Pancreas (tissue), 10 donors: Measurements from ENCODE around the gene LRRC4. TPM values are rescaled to one million over a fixed set of nuclear protein-coding genes. Genes with fewer than 3 reads are reported as not detected.

Experiments used
- ATAC-seq, 4 donors: fragments of 200-7000 bp; cut with Tn5 transposase; one replicate each; pipeline versions ENCODE4 v1.8.0 to v1.9.1; 2020; ENCODE audit warnings: mild to moderate bottlenecking in 4 of 4, moderate library complexity in 4 of 4
- DNase-seq, 6 donors: peaks; one replicate each; pipeline ENCODE4 v3.0.0-alpha.2; 2020
- FAIRE-seq: peaks from 2 replicates; lab custom pipeline; 2012; peaks lifted over from hg19 to GRCh38; lab: Jason Lieb, UNC
- H3K27ac ChIP-seq, 4 donors: fragments of 200-600 bp; sonication (generic); 1 replicate in 3 of 4; 2 replicates in 1 of 4; pipeline versions ENCODE4 v1.5.0 to v1.8.0; 2020
- H3K27me3 ChIP-seq, 4 donors: fragments of 200-600 bp; one replicate each; pipeline ENCODE4 v1.8.0; 2021
- H3K36me3 ChIP-seq, 3 donors: fragments of 200-600 bp; sonication (generic) in 1 of 3; one replicate each; pipeline versions ENCODE4 v1.5.0 to v1.8.0; 2020 to 2021
- H3K4me1 ChIP-seq, 3 donors: fragments of 200-600 bp; one replicate each; pipeline ENCODE4 v1.8.0; 2021
- H3K4me3 ChIP-seq, 4 donors: fragments of 200-600 bp; sonication (generic) in 2 of 4; one replicate each; pipeline versions ENCODE4 v1.5.0 to v1.8.0; 2020 to 2021
- H3K9me3 ChIP-seq, 4 donors: fragments of 200-600 bp; one replicate each; pipeline ENCODE4 v1.8.0; 2021
- WGBS, 2 donors: extraction: QIAGEN DNeasy Blood & Tissue Kit; methylation state at CpG; one replicate each; pipeline ENCODE4 v1.1.7; 2013; 5-methylcytosine and 5-hydroxymethylcytosine counted together
- intact Hi-C, 3 donors: fragments of 100-400 bp; cut with DNase I; formaldehyde crosslinking; loops; one replicate each; pipeline versions ENCODE4 v1.11.1 to v1.14.2; 2022
- polyA plus RNA-seq, 2 donors: library from polyadenylated mRNA; stranded (reverse); fragments of 200-250 nt; gene quantifications; one replicate each; pipeline ENCODE4 v1.2.3, GENCODE V29; 2013
- total RNA-seq, 6 donors: library from RNA; stranded (reverse); fragmentation: NEBNext Ultra II Directional in 4 of 6; extraction: Animal tissue kit (Norgen Biotek cat#: 25700) in 4 of 6; gene quantifications; one replicate each; pipeline versions ENCODE4 v1.2.1 to v1.2.4, GENCODE V29; 2021 to 2023
- TF ChIP-seq, protein P1 (sequence below), 4 donors: fragments of 200-600 bp; sonication (generic) in 3 of 4; IDR thresholded peaks; one replicate each; pipeline versions ENCODE4 v1.5.0 to v1.8.0; 2021; ENCODE audit warnings: antibody characterized with exemption in 4 of 4
- donor health status: healthy with polysubstance abuse.
- donor health status: DM: no; HTN: no; CAD: no; lungs with moderate emphysema.
- donor health status: DM: no; HTN: no; CAD: no.
- donor health status: control.
- donor health status: control.
- donor health status: Bipolar disorder and iron deficiency.
- donor health status: DM: yes; HTN: yes; CAD: no.
- donor health status: DM: no; HTN: no; CAD: no.
- donor health status: DM: no; HTN: no; CAD: no.
- donor health status: DM: yes; HTN: yes; CAD: no.

The LRRC4 gene
- total and polyA plus RNA-seq, 8 donors, result 0.42 to 2.4 (median 0.84) TPM

DNA sequence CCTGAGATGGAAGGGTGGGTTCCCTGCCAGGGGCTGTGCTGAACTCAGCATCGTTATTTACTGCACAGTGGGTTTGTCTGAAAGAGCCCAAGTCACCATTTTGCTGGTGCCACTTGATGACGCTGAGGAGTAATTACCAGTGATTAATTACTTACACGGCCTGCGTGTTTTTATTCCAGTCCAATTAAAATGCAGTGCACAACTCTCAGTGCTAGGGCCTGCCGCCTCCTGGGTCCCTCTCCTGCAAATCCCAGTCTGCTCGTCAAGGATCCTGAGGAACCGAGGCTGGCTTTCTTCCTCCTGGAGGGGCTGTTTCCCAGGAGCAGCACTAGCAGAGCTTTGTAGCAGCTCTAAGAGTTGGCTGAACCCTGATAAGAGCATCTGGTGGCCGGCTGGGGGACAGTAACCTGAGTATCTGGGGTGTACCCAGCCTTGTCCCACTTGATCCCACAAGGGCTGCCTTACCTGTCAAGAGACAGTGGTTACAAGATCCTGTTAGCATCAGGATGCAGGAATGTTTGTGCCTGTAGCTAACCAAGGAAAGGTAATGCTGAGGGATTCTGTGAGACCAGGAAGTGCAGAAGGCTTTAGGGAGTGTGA, 45.1 kb upstream of the LRRC4 start:
- Histone ChIP-seq H3K27ac (no peak overlapping the region), H3K27me3 (no peaks in the 10 kb centered on the region), H3K4me3 (no peak overlapping the region), H3K4me1 (no peaks in the 10 kb centered on the region), H3K36me3 (peaks cover 0 to 22% (median 1%) of the 10 kb centered on the region in 3 donors), H3K9me3 (no peaks in the 10 kb centered on the region)
- TF ChIP-seq, protein P1, sequence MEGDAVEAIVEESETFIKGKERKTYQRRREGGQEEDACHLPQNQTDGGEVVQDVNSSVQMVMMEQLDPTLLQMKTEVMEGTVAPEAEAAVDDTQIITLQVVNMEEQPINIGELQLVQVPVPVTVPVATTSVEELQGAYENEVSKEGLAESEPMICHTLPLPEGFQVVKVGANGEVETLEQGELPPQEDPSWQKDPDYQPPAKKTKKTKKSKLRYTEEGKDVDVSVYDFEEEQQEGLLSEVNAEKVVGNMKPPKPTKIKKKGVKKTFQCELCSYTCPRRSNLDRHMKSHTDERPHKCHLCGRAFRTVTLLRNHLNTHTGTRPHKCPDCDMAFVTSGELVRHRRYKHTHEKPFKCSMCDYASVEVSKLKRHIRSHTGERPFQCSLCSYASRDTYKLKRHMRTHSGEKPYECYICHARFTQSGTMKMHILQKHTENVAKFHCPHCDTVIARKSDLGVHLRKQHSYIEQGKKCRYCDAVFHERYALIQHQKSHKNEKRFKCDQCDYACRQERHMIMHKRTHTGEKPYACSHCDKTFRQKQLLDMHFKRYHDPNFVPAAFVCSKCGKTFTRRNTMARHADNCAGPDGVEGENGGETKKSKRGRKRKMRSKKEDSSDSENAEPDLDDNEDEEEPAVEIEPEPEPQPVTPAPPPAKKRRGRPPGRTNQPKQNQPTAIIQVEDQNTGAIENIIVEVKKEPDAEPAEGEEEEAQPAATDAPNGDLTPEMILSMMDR (IDR thresholded peaks at IDR 0.05), result no peak
- no peak for ATAC-seq
- no peak for DNase-seq
- intact Hi-C loops, result no loop called here
- FAIRE-seq, result no peak
- WGBS, 2 donors, result 87% methylated on average over 8 of the region's 8 CpGs

DNA sequence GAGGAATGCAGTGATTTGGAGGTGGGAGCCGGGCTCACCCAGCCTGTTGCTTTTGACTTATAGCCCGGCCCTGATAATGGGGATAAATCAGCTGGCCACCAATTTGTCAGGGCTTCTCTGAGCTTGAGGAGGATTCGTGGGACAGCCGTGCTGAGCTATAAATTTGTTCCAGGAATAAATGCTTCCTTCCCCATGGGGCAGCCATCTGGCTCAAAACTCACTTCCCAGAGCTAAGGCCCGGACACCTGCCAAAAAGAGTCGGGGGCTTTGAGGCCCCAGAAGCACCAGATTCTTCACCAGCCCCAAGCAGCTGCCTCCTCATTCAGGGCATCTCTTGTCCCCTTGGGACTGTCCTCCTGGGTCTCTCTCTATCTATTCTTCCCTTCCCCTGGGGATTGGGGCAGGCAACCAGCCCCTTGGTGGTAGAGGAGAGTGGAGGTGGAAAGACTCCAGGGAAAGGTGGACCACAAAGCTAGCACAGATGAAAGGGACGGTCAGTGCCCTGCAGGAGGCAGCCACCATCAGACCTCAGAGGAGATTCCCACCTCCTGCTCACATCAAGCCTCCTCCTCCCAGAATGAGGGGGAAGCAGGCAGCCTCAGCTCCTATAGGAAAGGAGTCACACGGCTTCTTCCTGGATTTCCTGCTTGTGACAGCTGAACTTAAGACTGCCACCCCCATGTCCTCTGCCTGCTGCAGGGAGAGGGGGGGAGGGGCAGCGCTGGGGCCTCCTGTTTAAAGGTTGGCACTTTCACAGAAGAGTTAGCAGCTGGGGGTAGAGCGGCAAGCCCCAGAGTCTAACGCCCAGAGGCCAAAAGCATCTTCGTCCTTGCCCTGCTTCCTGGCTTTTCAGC, 44.2 kb upstream of the LRRC4 start:
- ATAC-seq, result no peak
- intact Hi-C loops, result no loop called here
- TF ChIP-seq, protein P1 (IDR thresholded peaks at IDR 0.05), result no peak
- peak in 1 of 6 donors; percentile 50 for DNase-seq
- Histone ChIP-seq H3K4me1 (no peaks in the 10 kb centered on the region), H3K27me3 (no peaks in the 10 kb centered on the region), H3K9me3 (no peaks in the 10 kb centered on the region), H3K27ac (no peak overlapping the region), H3K36me3 (peaks cover 0 to 21% (median 0%) of the 10 kb centered on the region in 3 donors), H3K4me3 (no peak overlapping the region)
- FAIRE-seq, result no peak
- 84 to 86% methylated on average over 12 of the region's 12 CpGs for WGBS, 2 donors

DNA sequence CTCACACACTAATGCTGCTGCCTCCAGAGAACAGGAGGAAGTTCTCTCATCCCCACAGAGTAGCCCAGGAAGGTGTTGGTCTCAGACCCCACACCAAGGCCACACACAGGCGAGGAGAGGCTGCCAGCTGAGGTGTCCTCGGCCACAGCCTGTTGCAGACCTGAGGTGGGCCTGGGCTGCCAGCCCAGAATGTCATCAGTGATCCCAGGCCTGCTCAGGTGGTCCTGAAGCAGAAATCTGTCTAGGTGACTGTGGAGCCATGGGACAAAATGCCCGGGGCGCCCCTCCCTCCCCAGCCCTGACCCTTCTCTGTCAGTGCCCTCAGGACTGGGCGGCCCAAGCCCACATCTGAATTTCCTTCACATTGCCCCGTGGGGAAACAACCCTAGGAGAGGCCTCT, 43.5 kb upstream of the LRRC4 start:
- DNase-seq (peak in 1 of 6 donors; percentile 35), FAIRE-seq (no peak), ATAC-seq (no peak)
- Histone ChIP-seq H3K9me3 (no peaks in the 10 kb centered on the region), H3K4me3 (no peak overlapping the region), H3K27ac (no peak overlapping the region), H3K4me1 (no peaks in the 10 kb centered on the region), H3K27me3 (no peaks in the 10 kb centered on the region), H3K36me3 (peaks cover 0 to 21% (median 0%) of the 10 kb centered on the region in 3 donors)
- intact Hi-C loops, result no loop called here
- TF ChIP-seq, protein P1 (IDR thresholded peaks at IDR 0.05), result no peak
- WGBS, 2 donors, result 85 to 88% methylated on average over 6 of the region's 6 CpGs

DNA sequence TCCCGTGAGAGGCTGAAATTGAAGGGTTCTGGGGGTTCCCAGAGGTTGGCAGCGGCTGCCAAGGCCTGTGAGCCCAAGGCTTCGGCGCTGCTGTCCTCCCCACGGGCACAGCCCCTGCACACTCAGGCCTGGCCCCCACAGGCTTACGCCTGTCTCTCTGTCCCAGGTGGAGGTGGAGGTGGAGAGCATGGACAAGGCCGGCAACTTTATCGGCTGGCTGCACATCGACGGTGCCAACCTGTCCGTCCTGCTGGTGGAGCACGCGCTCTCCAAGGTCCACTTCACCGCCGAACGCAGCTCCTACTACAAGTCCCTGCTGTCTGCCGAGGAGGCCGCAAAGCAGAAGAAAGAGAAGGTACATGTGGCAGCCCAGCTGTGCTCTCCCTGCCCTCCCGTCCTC, 43.1 kb upstream of the LRRC4 start:
- Histone ChIP-seq H3K4me1 (no peaks in the 10 kb centered on the region), H3K4me3 (no peak overlapping the region), H3K27ac (no peak overlapping the region), H3K36me3 (peaks cover 0 to 17% (median 0%) of the 10 kb centered on the region in 3 donors), H3K9me3 (no peaks in the 10 kb centered on the region), H3K27me3 (no peaks in the 10 kb centered on the region)
- TF ChIP-seq, protein P1 (IDR thresholded peaks at IDR 0.05), result no peak
- 87 to 93% methylated on average over 19 of the region's 19 CpGs for WGBS, 2 donors
- intact Hi-C loops, result no loop called here
- FAIRE-seq, result no peak
- DNase-seq, result peak in 2 of 6 donors; percentile 48 to 65
- no peak for ATAC-seq
